ENCODE data around the gene RPL5. TPM values are rescaled to one million over a fixed set of nuclear protein-coding genes. Genes with fewer than 3 reads are reported as not detected.

Gene RPL5
- total and polyA plus RNA-seq, 2 of the 8 experiments (the other 6 are each of a cell fraction or from before 2014, with no cell fraction given), result 1,506 to 2,034 TPM

DNA sequence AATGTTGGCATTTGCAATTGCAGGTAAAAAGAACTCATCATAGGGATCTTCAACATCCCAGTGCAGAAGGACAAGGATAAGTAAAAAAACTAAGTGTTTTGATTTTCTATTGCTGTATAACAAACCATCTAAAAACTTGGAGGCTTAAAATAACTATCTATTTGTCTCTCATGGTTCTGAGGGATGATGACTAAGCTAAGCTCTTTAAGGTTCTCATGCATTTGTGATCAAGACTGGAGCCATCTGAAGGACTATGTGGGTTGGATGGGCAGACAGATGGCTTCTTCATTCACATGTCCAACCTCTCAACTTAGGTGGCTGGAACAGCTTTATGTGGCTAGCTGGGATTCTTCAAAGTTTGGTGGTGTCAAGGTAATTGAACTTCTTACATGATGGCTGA is 51.5 kb downstream of the RPL5 start:
- H4K91ac ChIP-seq (replicated peaks; ENCODE audit: insufficient read length, low read length), result no peak overlapping the region
- POLR2A ChIA-PET (ENCODE audit: partially characterized antibody), result no interaction called here
- H4K5ac ChIP-seq (ENCODE audit: insufficient read length, low read depth, low read length), result no peak overlapping the region
- no peaks in the 10 kb centered on the region for H3K79me2 ChIP-seq (ENCODE audit: control insufficient read depth in 1 of 2, insufficient read depth in 2 of 2, low read length in 2 of 2)
- CTCF ChIA-PET (ENCODE audit: partially characterized antibody), result interaction anchor here (1.0 to 3.1 kb wide), 6 partner anchors 19 to 111 kb away, joined by 3 to 21 read pairs (median 4); partner anchors contain the start of gene RPL5
- H3K4me3 ChIP-seq (ENCODE audit: extremely low read depth in 1 of 4, insufficient read depth in 2 of 4, low read depth in 3 of 4, low read length in 4 of 4), result no peak overlapping the region
- H3K4me1 ChIP-seq (replicated peaks in 1 of 4; ENCODE audit: control insufficient read depth in 3 of 4, insufficient read depth in 4 of 4, low read length in 3 of 4), result no peaks in the 10 kb centered on the region; a peak in 1 of 7 replicates
- no peak overlapping the region for H2BK12ac ChIP-seq (ENCODE audit: low read depth, low read length)
- DNase-seq (ENCODE audit: low read depth in 1 of 2, low spot score in 2 of 2) (no peak), FAIRE-seq (no peak)
- no peak overlapping the region for H2AK5ac ChIP-seq (ENCODE audit: low read depth, low read length)
- H3K14ac ChIP-seq (ENCODE audit: insufficient read length), result no peak overlapping the region
- no peaks in the 10 kb centered on the region for H3K79me1 ChIP-seq (ENCODE audit: low read depth, low read length)
- H3K9ac ChIP-seq (replicated peaks in 1 of 4; ENCODE audit: extremely low read depth in 1 of 4, low read depth in 3 of 4, low read length in 3 of 4), result no peak overlapping the region
- no peaks in the 10 kb centered on the region for H3K27me3 ChIP-seq (replicated peaks in 1 of 4; ENCODE audit: control insufficient read depth in 3 of 4, extremely low read depth in 1 of 4, insufficient read depth in 3 of 4, low read length in 3 of 4)
- H3K36me3 ChIP-seq (ENCODE audit: control insufficient read depth in 2 of 4, insufficient read depth in 4 of 4, low read length in 3 of 4), result no peaks in the 10 kb centered on the region
- H3K4me2 ChIP-seq (ENCODE audit: insufficient read depth in 1 of 2, low read depth in 2 of 2, low read length in 2 of 2), result no peak overlapping the region
- no peak overlapping the region for H3K4ac ChIP-seq (replicated peaks; ENCODE audit: insufficient read length, low read depth, low read length)
- H2BK20ac ChIP-seq (ENCODE audit: low read length), result no peak overlapping the region
- H3K23me2 ChIP-seq (ENCODE audit: low read depth, low read length), result no peaks in the 10 kb centered on the region; the same call in 1 of the 2 replicates
- H3K18ac ChIP-seq (ENCODE audit: extremely low read depth, low read length), result no peak overlapping the region
- no peak overlapping the region for H3K56ac ChIP-seq (replicated peaks; ENCODE audit: insufficient read length, low read depth, low read length)
- H4K20me1 ChIP-seq (replicated peaks in 1 of 2; ENCODE audit: control insufficient read depth in 1 of 2, insufficient read depth in 2 of 2, low read length in 2 of 2), result no peaks in the 10 kb centered on the region
- no peaks in the 10 kb centered on the region for H3K9me3 ChIP-seq (ENCODE audit: insufficient read depth in 2 of 2, low read depth in 1 of 2, low read length in 1 of 2)
- no peak overlapping the region for H2BK15ac ChIP-seq (ENCODE audit: low read length)
- no peak overlapping the region for H2AFZ ChIP-seq (ENCODE audit: low read length)
- no peak overlapping the region for H3K23ac ChIP-seq (ENCODE audit: insufficient read length)
- no peak overlapping the region for H2BK120ac ChIP-seq (replicated peaks; ENCODE audit: low read depth, low read length)
- no peak overlapping the region for H4K8ac ChIP-seq (ENCODE audit: extremely low read depth, insufficient read depth, low read length)
- no peak overlapping the region for H2BK5ac ChIP-seq (ENCODE audit: low read depth, low read length)
- H3K27ac ChIP-seq (ENCODE audit: low read depth, low read length), result no peak overlapping the region
- TF ChIP-seq SP1 (IDR thresholded peaks at IDR 0.05; ENCODE audit: low read depth, low read length) (no peak), YY1 (IDR thresholded peaks at IDR 0.05; ENCODE audit: low read depth, low read length) (no peak), FOSL1 (IDR thresholded peaks at IDR 0.05; ENCODE audit: insufficient read depth, low read depth, low read length) (no peak), KDM1A (IDR thresholded peaks at IDR 0.05; ENCODE audit: borderline replicate concordance, low read length) (no peak), PHF8 (conservative IDR thresholded peaks at IDR 0.05; ENCODE audit: low read depth, low read length) (no peak), BRCA1 (IDR thresholded peaks at IDR 0.05; ENCODE audit: low read depth, low read length) (no peak), NANOG (IDR thresholded peaks at IDR 0.05; ENCODE audit: insufficient read depth, low read depth, low read length, poor library complexity, severe bottlenecking) (no peak), POU5F1 (IDR thresholded peaks at IDR 0.05; ENCODE audit: low read depth, low read length) (no peak), TAF7 (optimal IDR thresholded peaks at IDR 0.05; ENCODE audit: borderline replicate concordance, low read depth, low read length) (no peak), CHD1 (IDR thresholded peaks at IDR 0.05; ENCODE audit: low read depth, low read length) (no peak), EZH2 (IDR thresholded peaks at IDR 0.05; ENCODE audit: low read depth, low read length, severe bottlenecking) (no peak)
- TF ChIP-seq, protein P1, sequence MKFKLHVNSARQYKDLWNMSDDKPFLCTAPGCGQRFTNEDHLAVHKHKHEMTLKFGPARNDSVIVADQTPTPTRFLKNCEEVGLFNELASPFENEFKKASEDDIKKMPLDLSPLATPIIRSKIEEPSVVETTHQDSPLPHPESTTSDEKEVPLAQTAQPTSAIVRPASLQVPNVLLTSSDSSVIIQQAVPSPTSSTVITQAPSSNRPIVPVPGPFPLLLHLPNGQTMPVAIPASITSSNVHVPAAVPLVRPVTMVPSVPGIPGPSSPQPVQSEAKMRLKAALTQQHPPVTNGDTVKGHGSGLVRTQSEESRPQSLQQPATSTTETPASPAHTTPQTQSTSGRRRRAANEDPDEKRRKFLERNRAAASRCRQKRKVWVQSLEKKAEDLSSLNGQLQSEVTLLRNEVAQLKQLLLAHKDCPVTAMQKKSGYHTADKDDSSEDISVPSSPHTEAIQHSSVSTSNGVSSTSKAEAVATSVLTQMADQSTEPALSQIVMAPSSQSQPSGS (IDR thresholded peaks at IDR 0.05; ENCODE audit: low read length), result no peak
- TF ChIP-seq, protein P2, sequence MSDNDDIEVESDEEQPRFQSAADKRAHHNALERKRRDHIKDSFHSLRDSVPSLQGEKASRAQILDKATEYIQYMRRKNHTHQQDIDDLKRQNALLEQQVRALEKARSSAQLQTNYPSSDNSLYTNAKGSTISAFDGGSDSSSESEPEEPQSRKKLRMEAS (IDR thresholded peaks at IDR 0.05), result no peak
